ENCODE results near the gene PPP2R1B.

PPP2R1B gene

GRCh38 chr11:111684251-111684650 lies 81.9 kb downstream of the PPP2R1B start:
- DNase-seq: no peak

DNA sequence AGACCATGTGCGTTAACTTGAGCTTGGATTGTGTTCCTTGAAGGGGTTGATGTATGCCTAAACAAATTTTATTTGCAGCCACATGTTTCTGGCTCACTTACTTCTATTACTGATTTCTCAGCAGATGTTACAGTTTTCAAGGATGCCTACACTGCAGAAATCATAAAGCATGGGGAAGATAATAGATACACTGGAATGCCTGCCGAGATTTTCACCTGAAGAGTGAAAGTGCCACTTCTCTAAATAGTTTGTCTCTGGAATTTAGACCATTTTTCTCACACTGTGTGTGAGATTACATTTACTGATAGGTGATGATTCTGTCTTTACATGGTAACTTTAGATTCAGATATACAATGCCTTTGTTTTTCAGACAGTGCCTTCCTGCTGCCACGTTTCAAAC lies 82.4 kb downstream of the PPP2R1B start:
- no peak for DNase-seq

DNA sequence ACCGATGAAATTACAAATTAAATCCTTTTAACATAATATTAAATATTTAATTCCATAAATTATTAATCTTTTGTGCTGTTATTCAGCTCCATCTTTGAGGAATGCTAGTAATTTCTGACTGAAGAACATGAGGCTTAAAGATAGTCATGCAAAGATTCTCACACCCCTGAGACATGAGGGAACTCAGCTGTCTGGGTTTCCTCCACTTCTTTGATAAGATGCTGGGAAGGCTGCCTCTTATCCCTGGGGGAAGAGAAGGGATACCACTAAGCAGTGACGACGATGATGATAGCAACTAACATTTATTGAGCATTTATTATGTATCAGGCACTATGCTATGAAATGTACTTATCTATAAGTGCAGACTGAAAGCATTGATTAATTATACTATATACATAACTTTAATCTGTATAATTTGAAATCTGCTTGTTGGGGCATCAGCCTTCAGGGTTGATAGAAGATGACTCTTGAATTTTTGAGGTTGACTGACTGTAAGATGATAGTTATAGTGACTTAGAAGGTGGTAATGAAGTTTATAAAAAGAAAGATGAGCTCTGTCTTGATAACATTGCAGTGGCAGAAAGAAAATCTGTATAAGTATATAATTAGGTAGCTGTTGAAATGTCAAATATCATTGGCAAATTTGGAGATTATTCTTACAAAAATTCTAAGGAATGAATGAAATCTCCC lies 85.6 kb downstream of the PPP2R1B start:
- DNase-seq: no peak

Data from Kasumi-1 (cell line).